Gastroesophageal sphincter (tissue), 4 donors: Measurements from ENCODE around the gene MMP28. TPM values are rescaled to one million over a fixed set of nuclear protein-coding genes. Genes with fewer than 3 reads are reported as not detected.
A peak's percentile ranks its signal among the peaks of the same experiment; 100 is the strongest.

Experiments used
- ATAC-seq: fragments of 150-250 bp; one replicate; pipeline ENCODE4 v1.9.1; 2016; ENCODE audit warnings: mild to moderate bottlenecking, moderate library complexity
- H3K27ac ChIP-seq, 4 donors: fragments of 200-600 bp; sonication (generic) in 3 of 4; 1 replicate in 3 of 4; 2 replicates in 1 of 4; pipeline ENCODE4 v1.5.1; 2016 to 2019
- H3K27me3 ChIP-seq: fragments of 200-600 bp; sonication (generic); one replicate; pipeline ENCODE4 v1.5.1; 2019
- H3K36me3 ChIP-seq, 2 donors: fragments of 200-600 bp; sonication (generic); one replicate each; pipeline ENCODE4 v1.5.1; 2019; ENCODE audit warnings: control low read depth in 1 of 2
- H3K4me1 ChIP-seq, 3 donors: fragments of 200-600 bp; sonication (generic); 1 replicate in 2 of 3; 2 replicates in 1 of 3; pipeline ENCODE4 v1.5.1; 2016 to 2019; ENCODE audit warnings: control low read depth in 2 of 3
- H3K4me3 ChIP-seq, 2 donors: fragments of 200-600 bp; sonication (generic); one replicate each; pipeline ENCODE4 v1.5.1; 2019; ENCODE audit warnings: mild to moderate bottlenecking in 1 of 2, moderate library complexity in 1 of 2
- H3K9me3 ChIP-seq, 3 donors: fragments of 200-600 bp; sonication (generic); one replicate each; pipeline ENCODE4 v1.5.1; 2017 to 2019; ENCODE audit warnings: control low read depth in 2 of 3
- CTCF ChIP-seq, 4 experiments: fragments of 200-600 bp in 2 of 4; fragments of 450-650 bp in 2 of 4; sonication (generic) in 1 of 4; IDR thresholded peaks; one replicate each; pipeline ENCODE4 v1.5.1; 2017 to 2019; ENCODE audit warnings: antibody characterized with exemption in 4 of 4, mild to moderate bottlenecking in 2 of 4, moderate library complexity in 2 of 4
- EP300 ChIP-seq: sonication (generic); formaldehyde crosslinking; IDR thresholded peaks from one replicate; pipeline ENCODE4 v1.6.1; 2017; ENCODE audit warnings: antibody characterized with exemption, mild to moderate bottlenecking
- POLR2A ChIP-seq, 2 donors: fragments of 450-650 bp; IDR thresholded peaks; one replicate each; pipeline ENCODE4 v1.6.1; 2017; ENCODE audit warnings: antibody characterized with exemption in 2 of 2, mild to moderate bottlenecking in 2 of 2, moderate library complexity in 1 of 2
- POLR2AphosphoS5 ChIP-seq: sonication (generic); formaldehyde crosslinking; IDR thresholded peaks from one replicate; pipeline ENCODE4 v1.6.1; 2017; ENCODE audit warnings: antibody characterized with exemption
- WGBS, 2 donors: methylation state at CpG; one replicate each; pipeline ENCODE4 v1.1.5; 2018; ENCODE audit warnings: low coverage in 1 of 2; 5-methylcytosine and 5-hydroxymethylcytosine counted together
- total RNA-seq, 4 donors: library from RNA; depleted of rRNA; stranded (reverse); fragments of >200 nt; gene quantifications; one replicate each; pipeline ENCODE4 v1.1.0, GENCODE V29; 2016

The MMP28 gene
- total RNA-seq, 4 donors from 2014 or later: 78.4 to 139 (median 97.3) TPM

DNA sequence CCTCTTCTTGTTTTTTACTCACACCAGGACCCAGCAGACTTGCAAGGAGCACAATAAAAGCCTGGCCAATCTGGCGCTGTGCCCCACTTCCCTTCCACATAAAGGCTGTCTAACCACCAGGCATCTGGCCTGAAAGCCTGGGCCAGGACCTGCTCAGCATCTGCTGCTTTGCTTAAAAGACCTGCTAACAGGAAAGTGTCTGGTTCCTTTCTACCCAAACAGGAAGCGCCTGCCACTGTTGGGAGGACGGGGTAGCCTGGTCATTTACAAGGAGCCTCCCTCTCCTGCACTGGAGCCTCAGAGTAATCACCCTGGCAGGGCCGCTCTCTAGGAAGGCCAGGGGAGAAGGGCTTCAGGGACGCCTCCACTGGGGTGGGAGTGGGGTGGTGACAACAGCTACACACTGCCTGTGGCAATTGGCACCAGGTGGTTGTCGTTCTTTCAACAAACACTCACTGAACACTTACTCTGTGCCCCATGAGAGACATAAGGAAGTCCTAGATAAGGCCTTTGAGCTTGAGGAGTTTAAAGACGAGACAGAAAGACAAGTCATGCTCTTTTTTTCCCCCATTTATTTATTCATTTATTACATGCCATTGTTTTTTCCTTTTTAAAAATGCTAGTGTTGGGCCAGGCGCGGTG, 6.3 kb upstream of the MMP28 start:
- ATAC-seq: peak; percentile 35
- 71 to 90% methylated on average over 1 to 3 of the region's 9 CpGs for WGBS, 2 donors
- H3K27me3 ChIP-seq: no peaks in the 10 kb centered on the region
- no peaks in the 10 kb centered on the region for H3K9me3 ChIP-seq
- H3K36me3 ChIP-seq: no peaks in the 10 kb centered on the region
- peak overlapping the region; percentile 45 to 79 (median 76) for H3K27ac ChIP-seq
- no peak overlapping the region for H3K4me3 ChIP-seq
- H3K4me1 ChIP-seq: peaks cover 8 to 59% (median 29%) of the 10 kb centered on the region in 3 donors
- TF ChIP-seq POLR2A (IDR thresholded peaks at IDR 0.05): no peak
- no peak for TF ChIP-seq EP300
- TF ChIP-seq POLR2AphosphoS5: peak; percentile 84
- TF ChIP-seq CTCF (IDR thresholded peaks at IDR 0.05): no peak

DNA sequence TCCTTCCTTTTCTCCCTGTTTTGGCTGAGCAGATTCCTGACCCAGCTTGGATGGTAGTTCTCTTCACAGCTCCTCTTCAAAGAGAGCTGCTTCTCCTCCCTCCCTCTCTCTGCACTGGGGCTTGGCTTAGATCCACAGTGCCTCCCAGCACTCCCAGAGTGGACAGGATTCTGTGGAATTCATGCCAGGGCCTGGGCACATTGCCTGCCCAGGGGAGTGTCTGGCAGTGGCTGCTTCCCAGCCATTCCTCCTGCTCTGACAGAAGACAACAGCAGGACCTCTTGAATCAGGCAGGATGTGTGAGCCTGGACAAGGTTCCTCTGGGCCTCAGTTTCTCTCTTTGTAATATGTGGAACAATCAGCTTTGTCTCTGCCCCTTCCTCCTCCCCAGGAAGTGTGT, 4.5 kb upstream of the MMP28 start:
- no peaks in the 10 kb centered on the region for H3K9me3 ChIP-seq
- H3K4me1 ChIP-seq: peaks cover 8 to 72% (median 32%) of the 10 kb centered on the region in 3 donors
- ATAC-seq: peak; percentile 58
- TF ChIP-seq CTCF (IDR thresholded peaks at IDR 0.05) (no peak), POLR2AphosphoS5 (peak; percentile 87)
- peak overlapping the region; percentile 62 to 79 (median 76) for H3K27ac ChIP-seq
- H3K27me3 ChIP-seq: no peaks in the 10 kb centered on the region
- H3K36me3 ChIP-seq: no peaks in the 10 kb centered on the region
- H3K4me3 ChIP-seq: no peak overlapping the region

GRCh38 chr17:35797918-35798317, 2.5 kb upstream of the MMP28 start:
- no peaks in the 10 kb centered on the region for H3K36me3 ChIP-seq
- H3K9me3 ChIP-seq: no peaks in the 10 kb centered on the region
- peak overlapping the region in 3 of 4 donors; percentile 73 to 79 (median 78) for H3K27ac ChIP-seq
- H3K4me1 ChIP-seq: peaks cover 8 to 83% (median 28%) of the 10 kb centered on the region in 3 donors
- no peak overlapping the region for H3K4me3 ChIP-seq
- no peak for ATAC-seq
- TF ChIP-seq POLR2AphosphoS5 (no peak), EP300 (no peak), POLR2A (IDR thresholded peaks at IDR 0.05) (no peak), CTCF (IDR thresholded peaks at IDR 0.05) (no peak)
- WGBS, 2 donors: 62 to 74% methylated on average over 3 to 5 of the region's 5 CpGs
- peaks cover 5% of the 10 kb centered on the region for H3K27me3 ChIP-seq

DNA sequence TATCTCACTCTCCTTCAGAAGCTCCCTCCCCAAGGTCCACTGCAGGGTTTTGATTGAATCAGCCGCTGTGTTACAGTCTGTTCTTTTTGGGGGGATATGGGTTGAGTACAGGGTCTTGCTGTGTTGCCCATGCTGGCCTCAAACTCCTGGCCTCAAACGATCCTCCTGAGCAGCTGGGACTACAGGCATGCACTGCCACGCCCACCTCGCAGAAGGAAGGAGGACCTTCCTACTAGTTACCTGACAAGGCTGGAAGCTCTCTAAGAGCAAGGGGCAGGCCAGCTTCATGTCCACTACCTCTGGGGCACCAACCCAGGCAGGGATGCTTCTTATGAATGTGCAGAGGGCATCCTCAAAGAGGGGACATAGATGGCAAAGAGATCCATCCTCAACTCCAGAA, 1.9 kb upstream of the MMP28 start:
- no peak overlapping the region for H3K4me3 ChIP-seq
- 80 to 88% methylated on average over 1 to 2 of the region's 4 CpGs for WGBS, 2 donors
- H3K4me1 ChIP-seq: peaks cover 8 to 87% (median 28%) of the 10 kb centered on the region in 3 donors
- TF ChIP-seq EP300 (no peak), CTCF (IDR thresholded peaks at IDR 0.05) (no peak), POLR2A (IDR thresholded peaks at IDR 0.05) (no peak), POLR2AphosphoS5 (no peak)
- no peak for ATAC-seq
- H3K9me3 ChIP-seq: no peaks in the 10 kb centered on the region
- peak overlapping the region in 2 of 4 donors; percentile 73 to 79 for H3K27ac ChIP-seq
- H3K27me3 ChIP-seq: peaks cover 5% of the 10 kb centered on the region
- no peaks in the 10 kb centered on the region for H3K36me3 ChIP-seq

DNA sequence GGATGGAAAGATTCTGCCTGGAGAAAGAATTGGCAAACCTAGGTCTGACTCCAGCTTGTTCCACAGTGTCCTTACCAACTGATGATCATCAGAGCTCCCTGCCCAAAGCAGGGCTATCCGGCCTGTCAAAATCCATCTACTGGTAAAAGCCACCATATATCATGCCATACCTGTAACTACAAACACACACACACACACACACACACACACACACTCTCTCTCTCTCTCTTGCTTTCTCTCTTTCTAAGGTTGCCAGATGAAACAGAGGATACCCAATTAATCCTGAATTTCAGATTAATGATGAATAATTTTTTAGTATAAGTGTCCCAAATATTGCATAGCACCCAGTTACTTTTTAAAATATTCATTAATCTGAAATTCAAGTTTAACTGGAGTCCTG, 1.5 kb upstream of the MMP28 start:
- H3K36me3 ChIP-seq: no peaks in the 10 kb centered on the region
- H3K9me3 ChIP-seq: no peaks in the 10 kb centered on the region
- H3K27me3 ChIP-seq: peaks cover 5% of the 10 kb centered on the region
- no peak for ATAC-seq
- H3K4me1 ChIP-seq: peaks cover 8 to 87% (median 25%) of the 10 kb centered on the region in 3 donors
- 80% methylated on average over 1 of the region's 1 CpG; no CpG with 5 or more reads in 1 of the 2 donors for WGBS, 2 donors
- peak overlapping the region in 1 of 4 donors; percentile 40 for H3K27ac ChIP-seq
- TF ChIP-seq CTCF (IDR thresholded peaks at IDR 0.05) (no peak), POLR2A (IDR thresholded peaks at IDR 0.05) (no peak), EP300 (no peak), POLR2AphosphoS5 (no peak)
- no peak overlapping the region for H3K4me3 ChIP-seq
